ENCODE data around the gene BTBD2. TPM values are rescaled to one million over a fixed set of nuclear protein-coding genes. Genes with fewer than 3 reads are reported as not detected.
A peak's percentile ranks its signal among the peaks of the same experiment; 100 is the strongest.
"Not testable (repeated sequence)": the region's sequence is repeated elsewhere in the genome, so short reads cannot be mapped to it uniquely, and the experiment has no call there.

BTBD2 gene
- polyA plus RNA-seq, 4 donors, result 86.4 to 114 (median 100) TPM

- DNase-seq (ENCODE audit: low read depth in 4 of 4, low spot score in 3 of 4), result peak in 3 of 4 donors; percentile 43 to 64 (median 52)
Measured at GRCh38 chr19:2016041-2016807, 710 bp upstream of the BTBD2 start.

- DNase-seq (ENCODE audit: low read depth in 4 of 4, low spot score in 3 of 4), result no peak
Measured at GRCh38 chr19:2014731-2015607, 545 bp downstream of the BTBD2 start.

GRCh38 chr19:2014131-2014571 is 1.4 kb downstream of the BTBD2 start:
- no peak for DNase-seq (ENCODE audit: low read depth in 4 of 4, low spot score in 3 of 4)

- no peak for DNase-seq (ENCODE audit: low read depth in 4 of 4, low spot score in 3 of 4)
Measured at GRCh38 chr19:2013683-2013961, 1.9 kb downstream of the BTBD2 start.

GRCh38 chr19:2012941-2013682 is 2.4 kb downstream of the BTBD2 start:
- DNase-seq (ENCODE audit: low read depth in 4 of 4, low spot score in 3 of 4), result no peak

- DNase-seq (ENCODE audit: low read depth in 4 of 4, low spot score in 3 of 4), result no peak
Measured at GRCh38 chr19:2011169-2011568, 4.3 kb downstream of the BTBD2 start.

- no peak for DNase-seq (ENCODE audit: low read depth in 4 of 4, low spot score in 3 of 4)
Measured at GRCh38 chr19:2010135-2010668, 5.3 kb downstream of the BTBD2 start.

- no peak for DNase-seq (ENCODE audit: low read depth in 4 of 4, low spot score in 3 of 4)
Measured at GRCh38 chr19:2003874-2004273, 11.6 kb downstream of the BTBD2 start.

GRCh38 chr19:1999856-2000515 is 15.5 kb downstream of the BTBD2 start:
- no peak for DNase-seq (ENCODE audit: low read depth in 4 of 4, low spot score in 3 of 4)

GRCh38 chr19:1998712-1999708 is 16.5 kb downstream of the BTBD2 start:
- DNase-seq (ENCODE audit: low read depth in 4 of 4, low spot score in 3 of 4), result no peak

GRCh38 chr19:1997353-1998233 is 17.9 kb downstream of the BTBD2 start:
- no peak for DNase-seq (ENCODE audit: low read depth in 4 of 4, low spot score in 3 of 4)

- DNase-seq (ENCODE audit: low read depth in 4 of 4, low spot score in 3 of 4), result no peak
Measured at GRCh38 chr19:1992759-1993260, 22.7 kb downstream of the BTBD2 start.

- DNase-seq (ENCODE audit: low read depth in 4 of 4, low spot score in 3 of 4), result no peak
Measured at GRCh38 chr19:1991018-1991913, 24.2 kb downstream of the BTBD2 start.

GRCh38 chr19:1990230-1991017 is 25.1 kb downstream of the BTBD2 start:
- no peak for DNase-seq (ENCODE audit: low read depth in 4 of 4, low spot score in 3 of 4)

GRCh38 chr19:1989513-1990229 is 25.8 kb downstream of the BTBD2 start:
- DNase-seq (ENCODE audit: low read depth in 4 of 4, low spot score in 3 of 4), result no peak

- DNase-seq (ENCODE audit: low read depth in 4 of 4, low spot score in 3 of 4), result not testable (repeated sequence)
Measured at GRCh38 chr19:1988464-1988863, 27.1 kb downstream of the BTBD2 start.
